ENCODE data around the gene RADIL.

RADIL gene

GRCh38 chr7:4835398-4836205 is 47.9 kb downstream of the RADIL start:
- no peak for TF ChIP-seq CTCF (IDR thresholded peaks at IDR 0.05; ENCODE audit: low read depth, low read length)
- H3K4me3 ChIP-seq (replicated peaks in 1 of 2; ENCODE audit: low read depth in 2 of 2, low read length in 2 of 2) = no peak overlapping the region
- DNase-seq (ENCODE audit: low read depth in 2 of 2) = no peak

GRCh38 chr7:4834601-4835397 is 48.7 kb downstream of the RADIL start:
- no peak overlapping the region for H3K4me3 ChIP-seq (replicated peaks in 1 of 2; ENCODE audit: low read depth in 2 of 2, low read length in 2 of 2)
- no peak for TF ChIP-seq CTCF (IDR thresholded peaks at IDR 0.05; ENCODE audit: low read depth, low read length)
- no peak for DNase-seq (ENCODE audit: low read depth in 2 of 2)

GRCh38 chr7:4833691-4834600 is 49.6 kb downstream of the RADIL start:
- no peak overlapping the region for H3K4me3 ChIP-seq (replicated peaks in 1 of 2; ENCODE audit: low read depth in 2 of 2, low read length in 2 of 2)
- TF ChIP-seq CTCF (IDR thresholded peaks at IDR 0.05; ENCODE audit: low read depth, low read length) = no peak
- no peak for DNase-seq (ENCODE audit: low read depth in 2 of 2)

- TF ChIP-seq CTCF (IDR thresholded peaks at IDR 0.05; ENCODE audit: low read depth, low read length) = no peak
- DNase-seq (ENCODE audit: low read depth in 2 of 2) = no peak
- H3K4me3 ChIP-seq (replicated peaks in 1 of 2; ENCODE audit: low read depth in 2 of 2, low read length in 2 of 2) = no peak overlapping the region
These were observed 50.3 kb downstream of the RADIL start for GRCh38 chr7:4833176-4833575.

GRCh38 chr7:4832711-4833110 is 50.8 kb downstream of the RADIL start:
- no peak overlapping the region for H3K4me3 ChIP-seq (replicated peaks in 1 of 2; ENCODE audit: low read depth in 2 of 2, low read length in 2 of 2)
- no peak for DNase-seq (ENCODE audit: low read depth in 2 of 2)
- TF ChIP-seq CTCF (IDR thresholded peaks at IDR 0.05; ENCODE audit: low read depth, low read length) = no peak

GRCh38 chr7:4831723-4832495 is 51.6 kb downstream of the RADIL start:
- DNase-seq (ENCODE audit: low read depth in 2 of 2) = no peak
- no peak for TF ChIP-seq CTCF (IDR thresholded peaks at IDR 0.05; ENCODE audit: low read depth, low read length)

More at GRCh38 chr7:4831723-4832495, 51.6 kb downstream of the RADIL start:
- H3K4me3 ChIP-seq (replicated peaks in 1 of 2; ENCODE audit: low read depth in 2 of 2, low read length in 2 of 2) = no peak overlapping the region

All from cardiac fibroblast (primary cell).